PC-3 (cell line): ENCODE data around the gene KRT81.

Source experiments
- CTCF ChIP-seq: fragments of 300-600 bp; sonication (generic); conservative IDR thresholded peaks from 2 replicates; pipeline ENCODE4 v1.5.1; 2017; ENCODE audit warnings: antibody characterized with exemption, low read depth, mild to moderate bottlenecking, low read length
- EZH2phosphoT487 ChIP-seq: fragments of 300-600 bp; sonication (generic); IDR thresholded peaks from 2 replicates; pipeline ENCODE4 v1.6.1; 2018; ENCODE audit warnings: mild to moderate bottlenecking, antibody characterized with exemption, low read length, borderline replicate concordance

- TF ChIP-seq CTCF (no peak), EZH2phosphoT487 (no peak)
Observed at GRCh38 chr12:52262286-52262685, 29.0 kb downstream of the KRT81 start.
